Breast epithelium (tissue), 4 donors: ENCODE data around the gene DUSP9. TPM values are rescaled to one million over a fixed set of nuclear protein-coding genes. Genes with fewer than 3 reads are reported as not detected.
A peak's percentile ranks its signal among the peaks of the same experiment; 100 is the strongest.

ENCODE experiments used
- DNase-seq, 2 donors: peaks; one replicate each; pipeline ENCODE4 v3.0.0-alpha.2; 2019; ENCODE audit warnings: low spot score in 2 of 2
- H3K27ac ChIP-seq, 2 donors: fragments of 200-600 bp; sonication (generic) in 1 of 2; one replicate each; pipeline ENCODE4 v1.5.1; 2016 to 2019; ENCODE audit warnings: mild to moderate bottlenecking in 1 of 2
- H3K27me3 ChIP-seq, 2 donors: fragments of 200-600 bp; sonication (generic) in 1 of 2; one replicate each; pipeline versions ENCODE4 v1.5.1 to v1.6.0; 2017 to 2019; ENCODE audit warnings: control low read depth in 1 of 2, mild to moderate bottlenecking in 1 of 2
- H3K36me3 ChIP-seq: fragments of 200-600 bp; one replicate; pipeline ENCODE4 v1.5.1; 2019
- H3K4me1 ChIP-seq, 2 donors: fragments of 200-600 bp; sonication (generic); one replicate each; pipeline ENCODE4 v1.5.1; 2016 to 2019; ENCODE audit warnings: control low read depth in 1 of 2
- H3K4me3 ChIP-seq, 3 donors: fragments of 200-600 bp; sonication (generic); 1 replicate in 2 of 3; 2 replicates in 1 of 3; pipeline ENCODE4 v1.5.1; 2016 to 2019; ENCODE audit warnings: mild to moderate bottlenecking in 3 of 3, moderate library complexity in 2 of 3
- H3K9me3 ChIP-seq, 2 donors: fragments of 200-600 bp; sonication (generic) in 1 of 2; one replicate each; pipeline ENCODE4 v1.5.1; 2016 to 2019; ENCODE audit warnings: control low read depth in 1 of 2
- CTCF ChIP-seq, 3 donors: fragments of 450-650 bp; IDR thresholded peaks; one replicate each; pipeline ENCODE4 v1.5.1; 2016 to 2017; ENCODE audit warnings: antibody characterized with exemption in 3 of 3, mild to moderate bottlenecking in 3 of 3, moderate library complexity in 3 of 3
- POLR2A ChIP-seq: fragments of 450-650 bp; IDR thresholded peaks from one replicate; pipeline ENCODE4 v1.6.1; 2016; ENCODE audit warnings: antibody characterized with exemption, mild to moderate bottlenecking, moderate library complexity
- POLR2AphosphoS5 ChIP-seq, 3 donors: sonication (generic); formaldehyde crosslinking; IDR thresholded peaks; one replicate each; pipeline ENCODE4 v1.6.1; 2017; ENCODE audit warnings: antibody characterized with exemption in 3 of 3
- intact Hi-C: fragments of 100-400 bp; cut with DNase I; formaldehyde crosslinking; loops from one replicate; pipeline ENCODE4 v1.15.1; 2023; ENCODE audit warnings: low total_unique reads
- total RNA-seq, 3 donors: library from RNA; depleted of rRNA; stranded (reverse); fragments of >200 nt; gene quantifications; one replicate each; pipeline ENCODE4 v1.1.0, GENCODE V29; 2016

Gene DUSP9
- total RNA-seq, 3 donors from 2014 or later = 0.33 to 0.73 TPM; not detected in 1

DNA sequence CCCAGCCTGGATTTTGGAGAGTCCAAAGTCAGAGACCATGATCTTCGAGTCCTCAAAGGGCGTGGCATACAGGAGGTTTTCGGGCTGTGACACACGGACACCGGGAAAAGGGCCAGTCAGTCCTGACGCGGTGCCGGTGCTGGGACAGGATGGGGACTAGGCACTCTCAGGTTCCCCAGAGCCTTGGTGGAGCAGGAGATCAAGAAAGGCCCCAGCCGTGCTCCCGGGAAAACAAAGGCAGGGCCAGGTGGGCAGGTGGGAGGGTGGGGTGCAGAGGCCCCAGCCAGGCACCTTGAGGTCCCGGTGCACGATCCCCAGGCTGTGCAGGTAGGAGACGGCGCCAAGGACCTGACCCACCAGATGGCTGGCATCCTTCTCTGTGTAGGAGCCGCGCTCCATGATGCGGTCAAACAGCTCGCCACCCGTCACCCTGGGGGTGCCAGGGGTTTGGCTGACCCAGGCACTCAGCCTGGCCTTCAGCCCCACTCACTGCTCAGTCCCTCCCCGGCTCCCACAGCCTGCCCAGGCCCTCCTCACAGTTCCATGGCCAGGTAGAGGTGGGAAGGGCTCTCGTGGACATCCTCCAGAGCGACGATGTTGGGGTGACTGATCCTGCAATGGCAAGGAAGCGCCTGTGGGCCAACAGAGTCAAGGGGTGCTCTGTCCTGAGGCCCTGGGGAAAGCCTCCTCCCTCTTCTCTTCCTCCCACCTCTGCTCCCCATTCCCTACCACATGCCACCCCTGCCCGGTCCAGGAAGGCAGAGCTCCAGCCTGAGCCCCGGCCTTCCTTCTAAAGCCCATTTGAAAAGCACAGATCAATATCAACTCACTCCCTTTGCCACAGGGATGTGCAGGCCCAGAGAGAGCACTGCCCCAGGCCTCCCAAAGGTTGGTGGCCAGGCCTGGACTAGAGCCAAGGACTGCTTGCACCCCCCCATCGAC, 24.9 kb downstream of the DUSP9 start:
- Histone ChIP-seq H3K27ac (no peak overlapping the region), H3K4me3 (no peak overlapping the region), H3K9me3 (no peaks in the 10 kb centered on the region), H3K4me1 (no peaks in the 10 kb centered on the region), H3K36me3 (no peaks in the 10 kb centered on the region), H3K27me3 (peaks cover 0 to 81% of the 10 kb centered on the region in 2 donors)
- no peak for TF ChIP-seq POLR2A
- no peak for TF ChIP-seq CTCF (IDR thresholded peaks at IDR 0.05)
- no peak for TF ChIP-seq POLR2AphosphoS5 (IDR thresholded peaks at IDR 0.05)
- intact Hi-C loops = no loop called here
- peak in 1 of 2 donors; percentile 9 for DNase-seq

- peak overlapping the region in 1 of 3 donors; percentile 25 for H3K4me3 ChIP-seq
- no peaks in the 10 kb centered on the region for H3K9me3 ChIP-seq
- TF ChIP-seq CTCF (IDR thresholded peaks at IDR 0.05) (no peak), POLR2AphosphoS5 (IDR thresholded peaks at IDR 0.05) (no peak), POLR2A (no peak)
- H3K27me3 ChIP-seq = peaks cover 0 to 83% of the 10 kb centered on the region in 2 donors
- H3K36me3 ChIP-seq = no peaks in the 10 kb centered on the region
- peak in 1 of 2 donors; percentile 19 for DNase-seq
- intact Hi-C loops = no loop called here
- no peaks in the 10 kb centered on the region for H3K4me1 ChIP-seq
- no peak overlapping the region for H3K27ac ChIP-seq
Measured at GRCh38 chrX:153672531-153673427, 25.8 kb downstream of the DUSP9 start.

DNA sequence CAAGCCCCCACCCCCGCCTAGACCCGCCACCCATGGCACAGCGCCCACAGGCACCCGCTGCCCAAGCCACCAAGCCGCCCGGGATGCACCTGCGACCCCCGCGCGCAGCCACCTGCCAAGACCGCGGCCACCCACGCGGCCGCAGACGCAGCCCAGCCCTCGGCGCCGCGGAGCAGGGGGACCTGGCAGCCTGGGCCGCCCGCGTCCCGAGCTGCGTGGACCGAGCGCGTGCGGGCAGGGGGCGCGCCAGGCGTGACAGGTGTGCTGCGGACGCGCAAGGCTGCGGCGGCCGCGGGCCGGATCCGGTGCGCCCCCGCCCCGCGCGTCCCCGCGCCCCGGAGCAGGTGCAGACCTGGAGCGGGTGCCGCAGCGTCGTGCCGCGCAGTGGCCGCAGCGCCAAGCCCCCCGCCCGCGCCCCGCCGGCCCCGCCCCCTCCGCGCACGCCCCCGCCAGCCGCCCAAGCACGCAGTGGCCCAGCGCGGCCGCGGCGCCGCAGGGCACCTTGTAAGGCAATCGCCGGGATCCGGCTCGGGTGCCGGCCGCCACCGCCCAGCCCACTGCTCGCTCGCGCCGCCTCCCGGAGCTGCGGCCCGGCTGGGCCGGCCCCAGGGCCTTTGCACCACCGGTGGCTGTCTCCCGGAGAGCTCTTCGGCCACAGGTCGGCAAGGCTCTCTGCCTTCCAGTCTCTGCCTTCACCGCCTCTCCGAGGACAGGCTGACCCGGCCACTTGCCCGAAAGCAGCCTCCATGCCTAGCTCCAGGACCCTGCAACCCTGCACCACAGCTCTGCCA, 26.6 kb downstream of the DUSP9 start, which contains the start of gene PNCK:
Gene PNCK, minus strand, starts transcription at position 386 of the 791 bp plus-strand sequence. CDS start 737 bp downstream, outside the sequence.
- no peaks in the 10 kb centered on the region for H3K36me3 ChIP-seq
- H3K4me3 ChIP-seq = peak within 1 kb of the TSS in 1 of 3 donors; percentile 25
- no peaks in the 10 kb centered on the region for H3K4me1 ChIP-seq
- intact Hi-C loops = no loop called here
- no peak within 1 kb of the TSS for H3K27ac ChIP-seq
- TF ChIP-seq POLR2AphosphoS5 (IDR thresholded peaks at IDR 0.05) (no peak), POLR2A (no peak), CTCF (IDR thresholded peaks at IDR 0.05) (no peak)
- H3K9me3 ChIP-seq = no peaks in the 10 kb centered on the region
- DNase-seq = peak in 1 of 2 donors; percentile 12
- peaks cover 0 to 76% of the 10 kb centered on the region in 2 donors for H3K27me3 ChIP-seq

DNA sequence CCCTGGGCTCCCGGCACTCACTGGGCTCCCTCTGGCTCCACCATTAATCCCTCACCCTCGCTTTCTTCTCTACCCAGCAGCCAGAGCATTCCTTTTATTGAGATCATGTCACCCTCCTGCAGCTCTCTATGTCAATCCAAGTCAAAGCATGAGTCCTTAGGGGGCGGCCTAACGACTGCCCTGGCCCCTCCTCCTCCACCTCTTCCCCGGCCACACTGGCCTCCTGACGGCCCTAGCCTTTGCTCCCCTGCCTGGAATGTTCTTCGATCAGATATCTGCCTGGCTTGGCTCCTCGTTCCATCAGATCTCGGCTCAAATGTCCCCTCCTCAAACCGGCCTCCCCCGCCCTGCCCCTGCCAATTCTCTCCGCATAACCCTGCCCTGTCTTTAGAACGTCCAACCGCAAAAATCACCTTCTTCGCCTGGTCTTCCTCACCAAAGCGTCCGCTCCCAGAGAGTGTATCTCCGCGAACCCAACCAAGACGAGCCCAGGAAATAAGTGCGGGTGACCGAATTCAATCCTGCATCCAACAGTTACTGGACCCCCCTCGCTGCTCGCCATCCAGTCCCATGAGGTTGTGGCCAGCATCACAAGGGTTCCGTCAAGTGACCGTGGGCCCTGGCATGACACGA, 27.3 kb downstream of the DUSP9 start:
- intact Hi-C loops = no loop called here
- H3K4me3 ChIP-seq = no peak overlapping the region
- no peaks in the 10 kb centered on the region for H3K4me1 ChIP-seq
- DNase-seq = peak in 1 of 2 donors; percentile 14
- H3K27ac ChIP-seq = no peak overlapping the region
- no peaks in the 10 kb centered on the region for H3K9me3 ChIP-seq
- H3K27me3 ChIP-seq = peaks cover 0 to 72% of the 10 kb centered on the region in 2 donors
- TF ChIP-seq POLR2A (no peak), CTCF (IDR thresholded peaks at IDR 0.05) (no peak), POLR2AphosphoS5 (IDR thresholded peaks at IDR 0.05) (no peak)
- no peaks in the 10 kb centered on the region for H3K36me3 ChIP-seq
